OCI-LY1 (cell line): ENCODE data around the gene SKOR2.

ENCODE experiments used
- H2AFZ ChIP-seq: fragments of 200-600 bp; sonication (generic), shearing (Covaris generic); 2 replicates; pipeline ENCODE4 v1.6.0; 2014; ENCODE audit warnings: antibody characterized with exemption, mild to moderate bottlenecking, low read length
- H3F3A ChIP-seq: fragments of 200-600 bp; sonication (generic), shearing (Covaris generic); 2 replicates; pipeline ENCODE4 v1.6.0; 2014; ENCODE audit warnings: mild to moderate bottlenecking, antibody characterized with exemption, low read length, moderate library complexity; ENCODE audit not compliant: insufficient read depth
- H3K27ac ChIP-seq: fragments of 200-600 bp; sonication (generic); 2 replicates; pipeline ENCODE4 v1.5.1; 2014; ENCODE audit warnings: low read length, mixed run types, mild to moderate bottlenecking, low read depth; ENCODE audit not compliant: poor library complexity, severe bottlenecking
- H3K27me3 ChIP-seq: fragments of 200-600 bp; sonication (generic); 2 replicates; pipeline ENCODE4 v1.6.0; 2014; ENCODE audit warnings: antibody characterized with exemption, mild to moderate bottlenecking, low read length, moderate library complexity; ENCODE audit not compliant: insufficient read depth
- H3K36me3 ChIP-seq: fragments of 200-600 bp; sonication (generic); 2 replicates; pipeline ENCODE4 v1.6.1; 2014; ENCODE audit warnings: mild to moderate bottlenecking, antibody characterized with exemption, low read length, moderate library complexity, mixed read lengths; ENCODE audit not compliant: insufficient read depth
- H3K4me1 ChIP-seq: fragments of 200-600 bp; sonication (generic); 2 replicates; pipeline ENCODE4 v1.5.1; 2014; ENCODE audit warnings: mild to moderate bottlenecking, low read length, moderate library complexity; ENCODE audit not compliant: insufficient read depth, severe bottlenecking
- H3K4me2 ChIP-seq: fragments of 200-600 bp; sonication (generic), shearing (Covaris generic); 2 replicates; pipeline ENCODE4 v1.6.1; 2014; ENCODE audit warnings: low read length
- H3K4me3 ChIP-seq: fragments of 200-600 bp; sonication (generic); 2 replicates; pipeline ENCODE4 v1.5.1; 2014; ENCODE audit warnings: low read length, low read depth, mild to moderate bottlenecking, mixed read lengths; ENCODE audit not compliant: poor library complexity, severe bottlenecking
- H3K79me2 ChIP-seq: fragments of 200-600 bp; shearing (Covaris generic); 2 replicates; pipeline ENCODE4 v1.6.1; 2016; ENCODE audit warnings: mixed run types, low read length, mixed read lengths; ENCODE audit not compliant: insufficient read depth
- H3K9ac ChIP-seq: fragments of 200-600 bp; sonication (generic), shearing (Covaris generic); 2 replicates; pipeline ENCODE4 v1.6.1; 2014; ENCODE audit warnings: mild to moderate bottlenecking, low read length, mixed read lengths
- H3K9me2 ChIP-seq: fragments of 200-600 bp; sonication (generic), shearing (Covaris generic); 2 replicates; pipeline ENCODE4 v1.6.1; 2014; ENCODE audit warnings: low read depth, mild to moderate bottlenecking, low read length, mixed read lengths
- H3K9me3 ChIP-seq: fragments of 200-600 bp; shearing (Covaris generic); 2 replicates; pipeline ENCODE4 v1.6.1; 2014; ENCODE audit warnings: low read length, mixed read lengths
- H4K20me1 ChIP-seq: fragments of 200-600 bp; sonication (generic), shearing (Covaris generic); 2 replicates; pipeline ENCODE4 v1.6.0; 2016; ENCODE audit warnings: mild to moderate bottlenecking, low read length; ENCODE audit not compliant: insufficient read depth
- CTCF ChIP-seq: fragments of 200-600 bp; sonication (generic), shearing (Covaris generic); IDR thresholded peaks from 2 replicates; pipeline ENCODE4 v1.5.1; 2017; ENCODE audit warnings: mild to moderate bottlenecking, antibody characterized with exemption, low read length, moderate library complexity, mixed read lengths
- EZH2 ChIP-seq: fragments of 200-600 bp; sonication (generic), shearing (Covaris generic); IDR thresholded peaks from 2 replicates; pipeline ENCODE4 v1.8.0; 2017; ENCODE audit warnings: borderline replicate concordance, mixed run types, mild to moderate bottlenecking, antibody characterized with exemption, low read length, moderate library complexity, mixed read lengths

SKOR2 gene

GRCh38 chr18:47175283-47175897 lies 76.1 kb downstream of the SKOR2 start:
- Histone ChIP-seq H3K27me3 (no peaks in the 10 kb centered on the region), H3K36me3 (no peaks in the 10 kb centered on the region), H3K4me1 (peaks cover 14% of the 10 kb centered on the region), H3K9me3 (no peaks in the 10 kb centered on the region), H3K9ac (peak overlapping the region; percentile 100), H3K4me2 (peak overlapping the region; percentile 72), H3F3A (no peaks in the 10 kb centered on the region), H4K20me1 (no peaks in the 10 kb centered on the region), H2AFZ (peak overlapping the region; percentile 99; the same call in 1 of the 2 replicates), H3K9me2 (no peaks in the 10 kb centered on the region), H3K4me3 (peak overlapping the region; percentile 100), H3K79me2 (peaks cover 28% of the 10 kb centered on the region), H3K27ac (no peak overlapping the region)
- no peak for TF ChIP-seq CTCF
- no peak for TF ChIP-seq EZH2

DNA sequence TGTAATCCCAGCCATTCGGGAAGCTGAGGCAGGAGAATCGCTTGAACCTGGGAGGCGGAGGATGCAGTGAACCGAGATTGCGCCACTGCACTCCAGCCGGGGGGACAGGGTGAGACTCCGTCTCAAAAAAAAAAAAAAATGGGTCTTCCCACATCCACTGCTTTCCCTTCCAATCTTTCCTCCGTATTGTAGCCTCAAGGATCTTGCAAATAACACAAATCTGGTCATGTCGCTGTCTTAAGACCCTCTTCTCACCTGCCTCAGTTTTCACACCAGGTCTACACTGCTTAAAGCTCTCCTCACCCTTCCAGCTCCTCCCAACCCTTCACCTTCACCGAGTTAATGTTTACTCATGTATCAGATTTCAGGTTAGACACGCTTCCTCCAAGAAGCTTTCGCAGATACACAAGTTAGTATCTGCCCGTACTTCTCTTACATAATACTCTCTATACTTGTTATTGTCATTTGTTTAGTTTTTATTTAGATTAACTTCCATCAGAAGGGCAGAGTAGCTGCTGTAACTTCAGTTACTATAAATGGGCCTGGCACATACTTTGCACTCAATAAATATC lies 76.8 kb downstream of the SKOR2 start:
- Histone ChIP-seq H3K36me3 (no peaks in the 10 kb centered on the region), H3K9me3 (no peaks in the 10 kb centered on the region), H3K4me1 (peaks cover 14% of the 10 kb centered on the region), H3K9ac (peak overlapping the region; percentile 100), H2AFZ (no peak overlapping the region), H3K4me2 (peak overlapping the region; percentile 72), H3K9me2 (no peaks in the 10 kb centered on the region), H4K20me1 (no peaks in the 10 kb centered on the region), H3K27me3 (no peaks in the 10 kb centered on the region), H3K79me2 (peaks cover 35% of the 10 kb centered on the region), H3F3A (no peaks in the 10 kb centered on the region), H3K27ac (no peak overlapping the region), H3K4me3 (peak overlapping the region; percentile 100)
- no peak for TF ChIP-seq CTCF
- no peak for TF ChIP-seq EZH2

DNA sequence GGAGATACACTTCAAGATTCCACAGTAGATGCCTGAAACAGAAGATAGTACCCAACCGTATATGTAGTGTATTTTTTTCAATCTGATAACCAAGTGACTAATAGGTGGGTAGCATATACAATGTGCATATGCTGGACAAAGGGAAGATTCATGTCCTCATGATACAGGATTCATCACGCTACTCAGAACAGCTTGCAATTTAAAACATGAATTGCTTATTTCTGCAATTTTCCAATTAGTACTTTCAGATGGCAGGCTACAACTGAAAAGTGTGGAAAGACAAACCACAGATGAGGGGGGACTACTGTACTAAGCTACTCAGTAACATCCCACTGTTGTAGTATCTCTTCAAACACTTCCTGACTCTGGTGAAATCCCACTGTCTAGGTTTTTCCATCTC lies 79.0 kb downstream of the SKOR2 start:
- no peaks in the 10 kb centered on the region for H3K9me3 ChIP-seq
- no peak overlapping the region for H2AFZ ChIP-seq
- peaks cover 14% of the 10 kb centered on the region for H3K4me1 ChIP-seq
- H3K79me2 ChIP-seq: peaks cover 51% of the 10 kb centered on the region
- no peak overlapping the region for H3K4me2 ChIP-seq
- H3K9ac ChIP-seq: no peak overlapping the region
- H3K27ac ChIP-seq: no peak overlapping the region
- H3K27me3 ChIP-seq: no peaks in the 10 kb centered on the region
- no peaks in the 10 kb centered on the region for H3F3A ChIP-seq
- no peaks in the 10 kb centered on the region for H4K20me1 ChIP-seq
- H3K4me3 ChIP-seq: no peak overlapping the region
- TF ChIP-seq EZH2: no peak
- TF ChIP-seq CTCF: no peak
- no peaks in the 10 kb centered on the region for H3K9me2 ChIP-seq
- H3K36me3 ChIP-seq: no peaks in the 10 kb centered on the region
